SH-SY5Y (cell line): ENCODE results near the gene COX7B2.

Experiments
- GATA2 ChIP-seq: IDR thresholded peaks from 2 replicates; pipeline ENCODE4 v1.6.1; 2011; ENCODE audit warnings: mild to moderate bottlenecking, low read depth, low read length
- GATA3 ChIP-seq: IDR thresholded peaks from 2 replicates; pipeline ENCODE4 v1.6.1; 2011; ENCODE audit warnings: low read depth, mild to moderate bottlenecking, low read length, moderate library complexity

GRCh38 chr4:46837639-46838038 lies 71.4 kb downstream of the COX7B2 start:
- TF ChIP-seq GATA2, result no peak
- no peak for TF ChIP-seq GATA3
